Tibial nerve (tissue), 4 donors: Measurements from ENCODE around the gene MOB3A. TPM values are rescaled to one million over a fixed set of nuclear protein-coding genes. Genes with fewer than 3 reads are reported as not detected.

Experiments used
- DNase-seq, 2 donors: peaks; one replicate each; pipeline ENCODE4 v3.0.0-alpha.2; 2019; ENCODE audit warnings: low spot score in 2 of 2
- H3K27ac ChIP-seq, 4 donors: fragments of 200-600 bp; sonication (generic) in 3 of 4; one replicate each; pipeline ENCODE4 v1.5.1; 2017 to 2019; ENCODE audit warnings: mild to moderate bottlenecking in 1 of 4
- H3K27me3 ChIP-seq, 2 donors: fragments of 200-600 bp; sonication (generic) in 1 of 2; one replicate each; pipeline versions ENCODE4 v1.5.1 to v1.6.0; 2017 to 2019
- H3K36me3 ChIP-seq, 3 donors: fragments of 200-600 bp; sonication (generic); one replicate each; pipeline ENCODE4 v1.5.1; 2018 to 2019
- H3K4me1 ChIP-seq, 4 donors: fragments of 200-600 bp; sonication (generic) in 3 of 4; one replicate each; pipeline ENCODE4 v1.5.1; 2017 to 2019
- H3K4me3 ChIP-seq, 4 donors: fragments of 200-600 bp; sonication (generic) in 3 of 4; one replicate each; pipeline ENCODE4 v1.5.1; 2017 to 2019; ENCODE audit warnings: mild to moderate bottlenecking in 1 of 4, moderate library complexity in 1 of 4
- H3K9me3 ChIP-seq, 4 donors: fragments of 200-600 bp; sonication (generic) in 3 of 4; one replicate each; pipeline ENCODE4 v1.5.1; 2017 to 2019
- CTCF ChIP-seq, 5 experiments: fragments of 200-600 bp in 3 of 5; fragments of 450-650 bp in 2 of 5; sonication (generic) in 3 of 5; IDR thresholded peaks; one replicate each; pipeline ENCODE4 v1.5.1; 2016 to 2019; ENCODE audit warnings: antibody characterized with exemption in 5 of 5, mild to moderate bottlenecking in 3 of 5, moderate library complexity in 2 of 5
- EP300 ChIP-seq, 2 donors: sonication (generic); formaldehyde crosslinking; IDR thresholded peaks; one replicate each; pipeline ENCODE4 v1.6.1; 2017; ENCODE audit warnings: antibody characterized with exemption in 2 of 2, mild to moderate bottlenecking in 1 of 2
- POLR2A ChIP-seq, 2 donors: fragments of 450-650 bp; IDR thresholded peaks; one replicate each; pipeline ENCODE4 v1.6.1; 2017; ENCODE audit warnings: antibody characterized with exemption in 2 of 2, mild to moderate bottlenecking in 2 of 2, moderate library complexity in 2 of 2
- WGBS, 2 donors: methylation state at CpG; one replicate each; pipeline ENCODE4 v1.1.5; 2018; 5-methylcytosine and 5-hydroxymethylcytosine counted together
- total RNA-seq, 4 donors: library from RNA; depleted of rRNA; stranded (reverse); fragments of >200 nt; gene quantifications; one replicate each; pipeline ENCODE4 v1.1.0, GENCODE V29; 2016

Gene MOB3A
- total RNA-seq, 4 donors from 2014 or later = 31.7 to 70.8 (median 35.2) TPM

- Histone ChIP-seq H3K4me1 (peaks cover 0 to 38% (median 16%) of the 10 kb centered on the region in 4 donors), H3K36me3 (peaks cover 2 to 98% (median 34%) of the 10 kb centered on the region in 3 donors)
These were observed 16.9 kb downstream of the MOB3A start for GRCh38 chr19:2079076-2079864.

GRCh38 chr19:2077833-2078619 is 18.1 kb downstream of the MOB3A start:
- Histone ChIP-seq H3K4me1 (peaks cover 0 to 26% (median 13%) of the 10 kb centered on the region in 4 donors), H3K36me3 (peaks cover 2 to 98% (median 34%) of the 10 kb centered on the region in 3 donors), H3K27me3 (no peaks in the 10 kb centered on the region), H3K27ac (no peak overlapping the region), H3K4me3 (no peak overlapping the region), H3K9me3 (no peaks in the 10 kb centered on the region)
- no peak for DNase-seq
- TF ChIP-seq CTCF (IDR thresholded peaks at IDR 0.05) (no peak), POLR2A (IDR thresholded peaks at IDR 0.05) (no peak), EP300 (IDR thresholded peaks at IDR 0.05) (no peak)
- 96 to 97% methylated on average over 43 to 44 of the region's 44 CpGs for WGBS, 2 donors

More at GRCh38 chr19:2079076-2079864, 16.9 kb downstream of the MOB3A start:
- Histone ChIP-seq H3K4me3 (no peak overlapping the region), H3K27me3 (no peaks in the 10 kb centered on the region), H3K27ac (peak overlapping the region in 2 of 4 donors; percentile 22 to 71), H3K9me3 (no peaks in the 10 kb centered on the region)
- WGBS, 2 donors = 87 to 90% methylated on average over 29 to 31 of the region's 32 CpGs
- no peak for DNase-seq
- TF ChIP-seq EP300 (IDR thresholded peaks at IDR 0.05) = no peak
- no peak for TF ChIP-seq POLR2A (IDR thresholded peaks at IDR 0.05)
- no peak for TF ChIP-seq CTCF (IDR thresholded peaks at IDR 0.05)

- Histone ChIP-seq H3K27ac (no peak overlapping the region), H3K4me3 (no peak overlapping the region), H3K4me1 (peaks cover 0 to 21% (median 10%) of the 10 kb centered on the region in 4 donors), H3K27me3 (no peaks in the 10 kb centered on the region), H3K36me3 (peaks cover 2 to 98% (median 40%) of the 10 kb centered on the region in 3 donors), H3K9me3 (no peaks in the 10 kb centered on the region)
- no peak for DNase-seq
- WGBS, 2 donors = 88 to 90% methylated on average over 7 of the region's 7 CpGs
- TF ChIP-seq POLR2A (IDR thresholded peaks at IDR 0.05) (no peak), EP300 (IDR thresholded peaks at IDR 0.05) (no peak), CTCF (IDR thresholded peaks at IDR 0.05) (no peak)
These were observed 18.7 kb downstream of the MOB3A start for GRCh38 chr19:2077398-2077797.

- H3K36me3 ChIP-seq = peaks cover 2 to 100% (median 43%) of the 10 kb centered on the region in 3 donors
- no peak overlapping the region for H3K4me3 ChIP-seq
- no peak for TF ChIP-seq POLR2A (IDR thresholded peaks at IDR 0.05)
- TF ChIP-seq EP300 (IDR thresholded peaks at IDR 0.05) = no peak
- TF ChIP-seq CTCF (IDR thresholded peaks at IDR 0.05) = no peak
- DNase-seq = no peak
- 97% methylated on average over 26 to 31 of the region's 32 CpGs for WGBS, 2 donors
- H3K9me3 ChIP-seq = no peaks in the 10 kb centered on the region
- no peak overlapping the region for H3K27ac ChIP-seq
- peaks cover 0 to 14% (median 6%) of the 10 kb centered on the region in 4 donors for H3K4me1 ChIP-seq
- no peaks in the 10 kb centered on the region for H3K27me3 ChIP-seq
These were observed 19.6 kb downstream of the MOB3A start for GRCh38 chr19:2076526-2076944.
